ENCODE results near the gene PRR14L.
A peak's percentile ranks its signal among the peaks of the same experiment; 100 is the strongest.
"Not testable (repeated sequence)": the region's sequence is repeated elsewhere in the genome, so short reads cannot be mapped to it uniquely, and the experiment has no call there.

The PRR14L gene

GRCh38 chr22:31742115-31742514 is 7.8 kb downstream of the PRR14L start:
- DNase-seq (ENCODE audit: low read depth in 2 of 2), result no peak
- H3K4me3 ChIP-seq (replicated peaks in 1 of 2; ENCODE audit: low read depth in 2 of 2, low read length in 2 of 2), result no peak overlapping the region
- TF ChIP-seq, protein P1, sequence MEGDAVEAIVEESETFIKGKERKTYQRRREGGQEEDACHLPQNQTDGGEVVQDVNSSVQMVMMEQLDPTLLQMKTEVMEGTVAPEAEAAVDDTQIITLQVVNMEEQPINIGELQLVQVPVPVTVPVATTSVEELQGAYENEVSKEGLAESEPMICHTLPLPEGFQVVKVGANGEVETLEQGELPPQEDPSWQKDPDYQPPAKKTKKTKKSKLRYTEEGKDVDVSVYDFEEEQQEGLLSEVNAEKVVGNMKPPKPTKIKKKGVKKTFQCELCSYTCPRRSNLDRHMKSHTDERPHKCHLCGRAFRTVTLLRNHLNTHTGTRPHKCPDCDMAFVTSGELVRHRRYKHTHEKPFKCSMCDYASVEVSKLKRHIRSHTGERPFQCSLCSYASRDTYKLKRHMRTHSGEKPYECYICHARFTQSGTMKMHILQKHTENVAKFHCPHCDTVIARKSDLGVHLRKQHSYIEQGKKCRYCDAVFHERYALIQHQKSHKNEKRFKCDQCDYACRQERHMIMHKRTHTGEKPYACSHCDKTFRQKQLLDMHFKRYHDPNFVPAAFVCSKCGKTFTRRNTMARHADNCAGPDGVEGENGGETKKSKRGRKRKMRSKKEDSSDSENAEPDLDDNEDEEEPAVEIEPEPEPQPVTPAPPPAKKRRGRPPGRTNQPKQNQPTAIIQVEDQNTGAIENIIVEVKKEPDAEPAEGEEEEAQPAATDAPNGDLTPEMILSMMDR (IDR thresholded peaks at IDR 0.05; ENCODE audit: low read depth, low read length), result no peak

GRCh38 chr22:31740314-31740713 is 9.6 kb downstream of the PRR14L start:
- DNase-seq (ENCODE audit: low read depth in 2 of 2); H3K4me3 ChIP-seq (replicated peaks in 1 of 2; ENCODE audit: low read depth in 2 of 2, low read length in 2 of 2): not testable (repeated sequence)

GRCh38 chr22:31739795-31740201 is 10.1 kb downstream of the PRR14L start:
- TF ChIP-seq, protein P1 (IDR thresholded peaks at IDR 0.05; ENCODE audit: low read depth, low read length), result no peak
- peak in 1 of 2 donors; percentile 31 for DNase-seq (ENCODE audit: low read depth in 2 of 2)
- no peak overlapping the region for H3K4me3 ChIP-seq (replicated peaks in 1 of 2; ENCODE audit: low read depth in 2 of 2, low read length in 2 of 2)

GRCh38 chr22:31738566-31738965 is 11.4 kb downstream of the PRR14L start:
- peak in 1 of 2 donors; percentile 22 for DNase-seq (ENCODE audit: low read depth in 2 of 2)
- TF ChIP-seq, protein P1 (IDR thresholded peaks at IDR 0.05; ENCODE audit: low read depth, low read length), result no peak
- no peak overlapping the region for H3K4me3 ChIP-seq (replicated peaks in 1 of 2; ENCODE audit: low read depth in 2 of 2, low read length in 2 of 2)

DNA sequence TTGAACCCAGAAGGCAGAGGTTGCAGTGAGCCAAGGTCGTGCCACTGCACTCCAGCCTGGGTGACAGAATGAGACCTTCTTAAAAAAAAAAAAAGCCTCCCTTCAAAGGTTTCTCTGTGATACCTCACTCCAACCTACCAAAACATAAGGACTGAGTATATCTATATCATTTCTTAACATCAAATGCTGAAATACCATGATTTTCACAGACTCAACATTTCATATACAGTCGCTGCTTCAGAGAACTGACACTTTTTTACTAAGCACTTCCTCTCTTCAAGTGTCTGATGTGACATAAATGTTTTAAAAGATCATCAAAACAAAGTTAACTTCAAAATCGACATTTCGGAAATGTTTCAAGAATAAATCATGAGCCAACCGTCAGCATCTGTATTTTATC is 12.0 kb downstream of the PRR14L start:
- H3K4me3 ChIP-seq (replicated peaks in 1 of 2; ENCODE audit: low read depth in 2 of 2, low read length in 2 of 2), result no peak overlapping the region
- no peak for DNase-seq (ENCODE audit: low read depth in 2 of 2)
- TF ChIP-seq, protein P1 (IDR thresholded peaks at IDR 0.05; ENCODE audit: low read depth, low read length), result no peak

DNA sequence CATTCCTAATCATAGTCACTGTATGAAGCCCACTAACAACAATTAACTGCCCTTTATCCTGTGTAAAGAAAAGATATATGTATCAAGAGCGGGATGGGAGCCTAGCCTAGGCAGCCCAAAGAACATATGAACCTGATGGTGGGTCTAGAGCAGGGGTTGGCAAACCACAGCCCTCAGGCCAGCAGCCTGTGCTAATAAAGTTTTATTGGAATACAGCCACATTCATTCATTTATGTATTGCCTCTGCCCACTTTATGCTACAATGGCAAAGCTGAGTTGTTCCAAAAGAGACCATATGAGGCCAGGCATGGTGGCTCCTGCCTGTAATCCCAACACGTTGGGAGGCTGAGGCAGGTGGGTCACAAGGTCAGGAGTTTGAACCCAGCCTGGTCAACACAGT is 13.5 kb downstream of the PRR14L start:
- H3K4me3 ChIP-seq (replicated peaks in 1 of 2; ENCODE audit: low read depth in 2 of 2, low read length in 2 of 2), result no peak overlapping the region
- no peak for DNase-seq (ENCODE audit: low read depth in 2 of 2)
- TF ChIP-seq, protein P1 (IDR thresholded peaks at IDR 0.05; ENCODE audit: low read depth, low read length), result no peak

- DNase-seq (ENCODE audit: low read depth in 2 of 2), result peak; percentile 43 to 83
- TF ChIP-seq, protein P1 (IDR thresholded peaks at IDR 0.05; ENCODE audit: low read depth, low read length), result no peak
- no peak overlapping the region for H3K4me3 ChIP-seq (replicated peaks in 1 of 2; ENCODE audit: low read depth in 2 of 2, low read length in 2 of 2)
Measured at GRCh38 chr22:31734512-31734911, 15.4 kb downstream of the PRR14L start.

Data from cardiac fibroblast (primary cell).